Keratinocyte (primary cell): ENCODE data around the gene CTIF. TPM values are rescaled to one million over a fixed set of nuclear protein-coding genes. Genes with fewer than 3 reads are reported as not detected.

Source experiments
- DNase-seq: peaks from one replicate; pipeline ENCODE4 v3.0.0-alpha.2; 2011; ENCODE audit warnings: low read depth, missing footprints, low spot score
- FAIRE-seq: peaks from 2 replicates; lab custom pipeline; 2011; peaks lifted over from hg19 to GRCh38; lab: Jason Lieb, UNC
- H2AFZ ChIP-seq: 2 replicates; pipeline ENCODE4 v1.6.0; 2012; ENCODE audit warnings: low read length, control low read depth, inconsistent platforms; ENCODE audit not compliant: control insufficient read depth
- H3K27ac ChIP-seq: 2 replicates; pipeline ENCODE4 v1.5.1; 2011; ENCODE audit warnings: low read length; ENCODE audit not compliant: control insufficient read depth, insufficient read depth
- H3K27me3 ChIP-seq: 3 replicates; pipeline ENCODE4 v1.6.0; 2011; ENCODE audit warnings: low read length; ENCODE audit not compliant: control insufficient read depth, insufficient read depth; ENCODE audit errors: extremely low read depth
- H3K36me3 ChIP-seq, 2 experiments: 2 replicates in 1 of 2; 3 replicates in 1 of 2; pipeline ENCODE4 v1.5.1; 2011; ENCODE audit warnings: low read length in 2 of 2, mild to moderate bottlenecking in 1 of 2; ENCODE audit not compliant: control insufficient read depth in 2 of 2, insufficient read depth in 2 of 2; ENCODE audit errors: extremely low read depth in 1 of 2
- H3K4me1 ChIP-seq: 3 replicates; pipeline ENCODE4 v1.5.1; 2011; ENCODE audit warnings: low read length; ENCODE audit not compliant: control insufficient read depth, insufficient read depth; ENCODE audit errors: extremely low read depth
- H3K4me2 ChIP-seq: 3 replicates; pipeline ENCODE4 v1.6.0; 2011; ENCODE audit warnings: low read depth, low read length; ENCODE audit not compliant: control insufficient read depth, insufficient read depth; ENCODE audit errors: extremely low read depth
- H3K4me3 ChIP-seq, 3 experiments: fragments of 200-600 bp in 1 of 3; sonication (generic) in 1 of 3; 2 replicates in 2 of 3; 3 replicates in 1 of 3; pipeline ENCODE4 v1.5.1; 2011 to 2016; ENCODE audit warnings: low read length in 3 of 3, mild to moderate bottlenecking in 3 of 3, control low read depth in 2 of 3, inconsistent platforms in 1 of 3, low read depth in 1 of 3, mixed read lengths in 1 of 3, mixed run types in 1 of 3, moderate library complexity in 1 of 3; ENCODE audit not compliant: control insufficient read depth in 2 of 3, insufficient read depth in 2 of 3; ENCODE audit errors: extremely low read depth in 1 of 3
- H3K79me2 ChIP-seq: 2 replicates; pipeline ENCODE4 v1.6.0; 2012; ENCODE audit warnings: low read length; ENCODE audit not compliant: control insufficient read depth, insufficient read depth
- H3K9ac ChIP-seq: 3 replicates; pipeline ENCODE4 v1.6.0; 2011; ENCODE audit warnings: low read length; ENCODE audit not compliant: control insufficient read depth, insufficient read depth; ENCODE audit errors: extremely low read depth
- H3K9me1 ChIP-seq: 3 replicates; pipeline ENCODE4 v1.6.0; 2011; ENCODE audit warnings: low read length; ENCODE audit not compliant: control insufficient read depth, insufficient read depth; ENCODE audit errors: extremely low read depth
- H3K9me3 ChIP-seq: 2 replicates; pipeline ENCODE4 v1.5.1; 2012; ENCODE audit warnings: low read depth, low read length; ENCODE audit not compliant: control insufficient read depth
- H4K20me1 ChIP-seq: 3 replicates; pipeline ENCODE4 v1.6.0; 2011; ENCODE audit warnings: low read length; ENCODE audit not compliant: control insufficient read depth, insufficient read depth; ENCODE audit errors: extremely low read depth
- EZH2 ChIP-seq: IDR thresholded peaks from one replicate; pipeline ENCODE4 v1.6.1; 2012; ENCODE audit warnings: inconsistent platforms, mild to moderate bottlenecking, low read length, moderate library complexity
- dilution Hi-C: fragments of 300-500 bp; cut with MboI; formaldehyde crosslinking; loops from one replicate; pipeline ENCODE4 v1.7.0; 2020; ENCODE audit warnings: low sequenced_read_pairs; ENCODE audit not compliant: extremely low pct_ligation_motif_present
- polyA plus RNA-seq, 5 experiments: library from polyadenylated mRNA; depleted of rRNA in 3 of 5; stranded (reverse) in 3 of 5; stranded (forward) in 1 of 5; unstranded in 1 of 5; fragments of >200 nt; gene quantifications; 1 replicate in 1 of 5; 2 replicates in 3 of 5; 3 replicates in 1 of 5; pipeline versions ENCODE4 v1.2.1 to v1.2.3, GENCODE V29; 2011 to 2012; ENCODE audit warnings: missing spikeins in 2 of 5, low read depth in 1 of 5, low replicate concordance in 1 of 5
- TF ChIP-seq, protein P1 (sequence below), 3 experiments: IDR thresholded peaks in 1 of 3; conservative IDR thresholded peaks in 1 of 3; optimal IDR thresholded peaks in 1 of 3; 2 replicates in 2 of 3; 3 replicates in 1 of 3; pipeline versions ENCODE3 to v1.5.1; 2011; ENCODE audit warnings: low read length in 3 of 3, mild to moderate bottlenecking in 3 of 3, moderate library complexity in 2 of 3, control low read depth in 1 of 3, inconsistent platforms in 1 of 3; ENCODE audit not compliant: insufficient read depth in 2 of 3; ENCODE audit errors: extremely low read depth in 1 of 3

Gene CTIF
- polyA plus RNA-seq, 1 donor (not counting 4 experiments of a cell fraction or from before 2014, with no cell fraction given), result 15.0 TPM

GRCh38 chr18:48828691-48829442 lies 290.0 kb downstream of the CTIF start:
- H3K4me2 ChIP-seq, result no peak overlapping the region
- peaks cover 23% of the 10 kb centered on the region for H3K4me1 ChIP-seq
- FAIRE-seq, result no peak
- H3K36me3 ChIP-seq, result peaks cover 0 to 3% of the 10 kb centered on the region in 2 experiments
- H3K4me3 ChIP-seq, result no peak overlapping the region
- H3K9ac ChIP-seq, result no peak overlapping the region
- H3K79me2 ChIP-seq, result no peaks in the 10 kb centered on the region
- no peaks in the 10 kb centered on the region for H3K27me3 ChIP-seq
- TF ChIP-seq, protein P1, sequence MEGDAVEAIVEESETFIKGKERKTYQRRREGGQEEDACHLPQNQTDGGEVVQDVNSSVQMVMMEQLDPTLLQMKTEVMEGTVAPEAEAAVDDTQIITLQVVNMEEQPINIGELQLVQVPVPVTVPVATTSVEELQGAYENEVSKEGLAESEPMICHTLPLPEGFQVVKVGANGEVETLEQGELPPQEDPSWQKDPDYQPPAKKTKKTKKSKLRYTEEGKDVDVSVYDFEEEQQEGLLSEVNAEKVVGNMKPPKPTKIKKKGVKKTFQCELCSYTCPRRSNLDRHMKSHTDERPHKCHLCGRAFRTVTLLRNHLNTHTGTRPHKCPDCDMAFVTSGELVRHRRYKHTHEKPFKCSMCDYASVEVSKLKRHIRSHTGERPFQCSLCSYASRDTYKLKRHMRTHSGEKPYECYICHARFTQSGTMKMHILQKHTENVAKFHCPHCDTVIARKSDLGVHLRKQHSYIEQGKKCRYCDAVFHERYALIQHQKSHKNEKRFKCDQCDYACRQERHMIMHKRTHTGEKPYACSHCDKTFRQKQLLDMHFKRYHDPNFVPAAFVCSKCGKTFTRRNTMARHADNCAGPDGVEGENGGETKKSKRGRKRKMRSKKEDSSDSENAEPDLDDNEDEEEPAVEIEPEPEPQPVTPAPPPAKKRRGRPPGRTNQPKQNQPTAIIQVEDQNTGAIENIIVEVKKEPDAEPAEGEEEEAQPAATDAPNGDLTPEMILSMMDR (optimal IDR thresholded peaks at IDR 0.05 in 1 of 3, IDR thresholded peaks at IDR 0.05 in 1 of 3, conservative IDR thresholded peaks at IDR 0.05 in 1 of 3; ENCODE audit: extremely low read depth in 1 of 3, insufficient read depth in 2 of 3, low read length in 3 of 3), result no peak
- TF ChIP-seq EZH2, result no peak
- no peak for DNase-seq
- H3K27ac ChIP-seq, result no peak overlapping the region
- H3K9me1 ChIP-seq, result no peaks in the 10 kb centered on the region
- no peaks in the 10 kb centered on the region for H4K20me1 ChIP-seq
- no peak overlapping the region for H2AFZ ChIP-seq
- H3K9me3 ChIP-seq, result no peaks in the 10 kb centered on the region
- dilution Hi-C loops, result no loop called here

DNA sequence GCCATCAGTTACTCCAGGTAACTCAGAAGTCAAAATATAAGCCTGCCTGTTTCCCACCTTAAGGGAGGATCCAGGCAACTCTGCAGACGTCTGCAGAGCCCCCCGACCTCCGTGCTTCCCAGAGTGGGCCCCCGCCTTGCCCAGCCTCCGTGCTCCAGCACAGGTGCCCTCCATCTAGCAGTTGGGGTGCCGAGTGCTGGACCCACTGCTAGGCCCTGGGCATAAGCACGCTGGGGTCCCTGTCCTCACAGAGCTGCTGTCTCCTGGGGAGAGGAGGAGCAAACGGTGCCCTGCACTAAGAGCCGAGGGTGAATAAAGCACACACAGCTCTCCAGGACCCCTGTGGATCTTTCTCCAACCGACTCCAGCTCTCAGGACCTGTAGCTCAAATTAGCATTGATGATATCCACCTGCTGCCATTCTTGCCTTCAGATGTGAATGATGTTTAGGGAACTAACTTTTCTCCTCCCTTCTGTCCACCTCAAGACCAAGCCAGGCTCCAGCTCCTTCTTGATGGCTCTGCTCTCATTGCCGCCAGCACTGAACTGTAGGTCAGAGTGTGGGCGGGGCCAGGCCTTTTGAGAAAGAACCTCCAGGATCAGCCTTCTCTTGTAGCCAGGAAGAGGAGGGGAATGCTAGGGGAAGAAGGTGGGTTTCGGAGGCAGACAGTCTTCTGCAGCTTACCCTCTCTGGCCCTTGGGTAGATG lies 290.8 kb downstream of the CTIF start:
- FAIRE-seq, result no peak
- no peaks in the 10 kb centered on the region for H3K9me1 ChIP-seq
- H3K4me3 ChIP-seq, result no peak overlapping the region
- dilution Hi-C loops, result no loop called here
- no peak for DNase-seq
- H3K27ac ChIP-seq, result no peak overlapping the region
- TF ChIP-seq, protein P1 (optimal IDR thresholded peaks at IDR 0.05 in 1 of 3, IDR thresholded peaks at IDR 0.05 in 1 of 3, conservative IDR thresholded peaks at IDR 0.05 in 1 of 3; ENCODE audit: extremely low read depth in 1 of 3, insufficient read depth in 2 of 3, low read length in 3 of 3), result no peak
- TF ChIP-seq EZH2, result no peak
- H2AFZ ChIP-seq, result no peak overlapping the region
- H3K36me3 ChIP-seq, result peaks cover 0 to 3% of the 10 kb centered on the region in 2 experiments
- H3K27me3 ChIP-seq, result no peaks in the 10 kb centered on the region
- H4K20me1 ChIP-seq, result no peaks in the 10 kb centered on the region
- no peaks in the 10 kb centered on the region for H3K79me2 ChIP-seq
- H3K4me2 ChIP-seq, result no peak overlapping the region
- no peak overlapping the region for H3K9ac ChIP-seq
- no peaks in the 10 kb centered on the region for H3K9me3 ChIP-seq
- H3K4me1 ChIP-seq, result peaks cover 30% of the 10 kb centered on the region
